Bronchial epithelial cell (primary cell): ENCODE data around the gene UCK1. TPM values are rescaled to one million over a fixed set of nuclear protein-coding genes. Genes with fewer than 3 reads are reported as not detected.

ENCODE experiments used
- DNase-seq: peaks from one replicate; pipeline ENCODE4 v3.0.0-alpha.2; 2010; ENCODE audit warnings: low read depth
- FAIRE-seq: peaks from 2 replicates; lab custom pipeline; 2011; peaks lifted over from hg19 to GRCh38; lab: Jason Lieb, UNC
- H3K27me3 ChIP-seq: 2 replicates; pipeline ENCODE4 v1.5.1; 2011; ENCODE audit warnings: low read length; ENCODE audit not compliant: control insufficient read depth, insufficient read depth
- H3K36me3 ChIP-seq: 2 replicates; pipeline ENCODE4 v1.5.1; 2011; ENCODE audit warnings: low read length; ENCODE audit not compliant: control insufficient read depth, insufficient read depth
- H3K4me3 ChIP-seq: 2 replicates; pipeline ENCODE4 v1.5.1; 2011; ENCODE audit warnings: mild to moderate bottlenecking, low read depth, low read length, control low read depth
- CTCF ChIP-seq: IDR thresholded peaks from 2 replicates; pipeline ENCODE4 v1.5.1; 2011; ENCODE audit warnings: mild to moderate bottlenecking, moderate library complexity, low read length, control low read depth, inconsistent platforms; ENCODE audit not compliant: insufficient read depth, severe bottlenecking
- total RNA-seq: library from RNA; depleted of rRNA; stranded (reverse); fragments of >200 nt; gene quantifications from 2 replicates; pipeline ENCODE4 v1.2.1, GENCODE V29; 2014

The UCK1 gene
- total RNA-seq = 15.0 and 16.1 TPM in 2 replicates

GRCh38 chr9:131530920-131531832, at the start of gene UCK1:
TSS of gene UCK1 (minus strand) at chr9:131531263. CDS start at chr9:131531174, 89 bp downstream.
- peaks cover 11% of the 10 kb centered on the region for H3K36me3 ChIP-seq
- TF ChIP-seq CTCF = no peak
- DNase-seq (peak; percentile 41), FAIRE-seq (no peak)
- no peaks in the 10 kb centered on the region for H3K27me3 ChIP-seq
- H3K4me3 ChIP-seq = peak within 1 kb of the TSS; percentile 85

GRCh38 chr9:131580358-131580757, 49.3 kb upstream of the UCK1 start:
- FAIRE-seq (no peak), DNase-seq (no peak)
- Histone ChIP-seq H3K4me3 (no peak overlapping the region), H3K36me3 (peaks cover 28% of the 10 kb centered on the region), H3K27me3 (no peaks in the 10 kb centered on the region)
- TF ChIP-seq CTCF = no peak

- peaks cover 28% of the 10 kb centered on the region for H3K36me3 ChIP-seq
- H3K4me3 ChIP-seq = no peak overlapping the region
- TF ChIP-seq CTCF = no peak
- no peak for DNase-seq
- no peak for FAIRE-seq
- no peaks in the 10 kb centered on the region for H3K27me3 ChIP-seq
Observed at GRCh38 chr9:131579789-131580211, 48.7 kb upstream of the UCK1 start.

GRCh38 chr9:131578731-131579504, 47.9 kb upstream of the UCK1 start:
- no peak for DNase-seq
- no peak for TF ChIP-seq CTCF
- no peak for FAIRE-seq
- no peaks in the 10 kb centered on the region for H3K27me3 ChIP-seq
- no peak overlapping the region for H3K4me3 ChIP-seq
- peaks cover 22% of the 10 kb centered on the region for H3K36me3 ChIP-seq

GRCh38 chr9:131578021-131578420, 47.0 kb upstream of the UCK1 start:
- no peak overlapping the region for H3K4me3 ChIP-seq
- TF ChIP-seq CTCF = no peak
- FAIRE-seq (no peak), DNase-seq (no peak)
- H3K36me3 ChIP-seq = peaks cover 19% of the 10 kb centered on the region
- no peaks in the 10 kb centered on the region for H3K27me3 ChIP-seq
